DND-41 (cell line): ENCODE results near the gene CANT1.

ENCODE experiments used
- ATAC-seq: fragments of 200-7000 bp; cut with Tn5 transposase; 3 replicates; pipeline ENCODE4 v1.9.1; 2021; ENCODE audit warnings: low read depth; ENCODE audit not compliant: insufficient read depth
- DNase-seq: peaks from one replicate; pipeline ENCODE4 v3.0.0-alpha.2; 2020
- H2AFZ ChIP-seq: 2 replicates; pipeline ENCODE4 v1.6.0; 2012; ENCODE audit warnings: low read depth, low read length
- H3K27ac ChIP-seq: 2 replicates; pipeline ENCODE4 v1.5.1; 2012; ENCODE audit warnings: low read length, inconsistent platforms
- H3K27me3 ChIP-seq: fragments of 200-600 bp; sonication (generic); 2 replicates; pipeline ENCODE4 v1.6.0; 2012; ENCODE audit warnings: low read length, mild to moderate bottlenecking, inconsistent platforms; ENCODE audit not compliant: insufficient read depth, poor library complexity
- H3K36me3 ChIP-seq: 2 replicates; pipeline ENCODE4 v1.5.1; 2012; ENCODE audit warnings: low read length, inconsistent platforms; ENCODE audit not compliant: insufficient read depth
- H3K4me1 ChIP-seq: 2 replicates; pipeline ENCODE4 v1.5.1; 2012; ENCODE audit warnings: mild to moderate bottlenecking, low read length; ENCODE audit not compliant: insufficient read depth
- H3K4me2 ChIP-seq: 2 replicates; pipeline ENCODE4 v1.6.0; 2012; ENCODE audit warnings: mild to moderate bottlenecking, moderate library complexity, low read length, inconsistent platforms; ENCODE audit not compliant: insufficient read depth
- H3K4me3 ChIP-seq, 2 experiments: fragments of 200-600 bp in 1 of 2; shearing (Covaris generic) in 1 of 2; 2 replicates each; pipeline ENCODE4 v1.5.1; 2012 to 2016; ENCODE audit warnings: inconsistent platforms in 2 of 2, low read length in 2 of 2, mild to moderate bottlenecking in 2 of 2, low read depth in 1 of 2, moderate library complexity in 1 of 2
- H3K79me2 ChIP-seq: 2 replicates; pipeline ENCODE4 v1.6.0; 2012; ENCODE audit warnings: low read length, inconsistent platforms; ENCODE audit not compliant: insufficient read depth
- H3K9ac ChIP-seq: 2 replicates; pipeline ENCODE4 v1.6.0; 2012; ENCODE audit warnings: low read depth, mild to moderate bottlenecking, inconsistent platforms, low read length, moderate library complexity
- H3K9me3 ChIP-seq: 2 replicates; pipeline ENCODE4 v1.5.1; 2012; ENCODE audit warnings: low read length, moderate library complexity, mild to moderate bottlenecking, inconsistent platforms; ENCODE audit not compliant: insufficient read depth, severe bottlenecking
- H4K20me1 ChIP-seq: 2 replicates; pipeline ENCODE4 v1.6.0; 2012; ENCODE audit warnings: low read length; ENCODE audit not compliant: insufficient read depth
- EZH2 ChIP-seq: IDR thresholded peaks from 3 replicates; pipeline ENCODE4 v1.6.1; 2012; ENCODE audit warnings: borderline replicate concordance, low read depth, mild to moderate bottlenecking, moderate library complexity, low read length, inconsistent platforms; ENCODE audit not compliant: severe bottlenecking
- TF ChIP-seq, protein P1 (sequence below): IDR thresholded peaks from 2 replicates; pipeline ENCODE4 v1.5.1; 2012; ENCODE audit warnings: borderline replicate concordance, low read length, moderate library complexity, mild to moderate bottlenecking; ENCODE audit not compliant: poor library complexity, severe bottlenecking; ENCODE audit errors: extremely low read depth

The CANT1 gene

DNA sequence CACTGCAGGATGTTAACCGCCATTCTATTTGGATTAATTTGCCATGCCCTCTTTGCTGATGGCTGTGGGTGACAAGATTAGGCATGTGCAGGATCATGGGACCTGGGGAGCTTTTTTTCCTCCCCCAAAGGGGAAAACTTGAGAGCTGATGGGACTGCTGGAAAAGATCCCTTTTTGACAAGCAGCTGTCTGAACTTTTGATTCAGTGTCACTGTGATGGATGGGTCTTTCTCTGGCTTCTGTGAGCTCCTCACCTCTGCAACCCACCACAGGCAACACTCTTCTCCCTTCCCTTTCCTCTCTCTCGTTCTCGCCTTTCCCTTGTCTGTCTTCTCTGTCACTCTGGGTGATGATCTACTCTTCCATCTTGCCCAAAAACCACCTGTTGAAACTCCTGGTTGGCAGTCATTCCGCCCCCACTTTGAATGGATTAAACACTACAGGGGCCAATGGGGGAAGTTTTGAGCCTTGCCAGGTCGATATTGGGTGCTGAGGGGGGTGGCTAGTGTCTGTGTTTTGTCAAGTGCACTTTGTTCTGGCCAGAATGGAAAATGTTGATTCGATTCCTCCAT is 3.1 kb upstream of the CANT1 start:
- H3K4me3 ChIP-seq = no peak overlapping the region
- H3K4me2 ChIP-seq = no peak overlapping the region
- H3K36me3 ChIP-seq = peaks cover 10% of the 10 kb centered on the region
- H3K27me3 ChIP-seq = no peaks in the 10 kb centered on the region
- H3K9ac ChIP-seq = no peak overlapping the region
- H3K79me2 ChIP-seq = peaks cover 26% of the 10 kb centered on the region
- DNase-seq (no peak), ATAC-seq (no peak)
- peaks cover 18% of the 10 kb centered on the region for H3K9me3 ChIP-seq
- H4K20me1 ChIP-seq = peaks cover 17% of the 10 kb centered on the region
- no peak for TF ChIP-seq EZH2
- TF ChIP-seq, protein P1, sequence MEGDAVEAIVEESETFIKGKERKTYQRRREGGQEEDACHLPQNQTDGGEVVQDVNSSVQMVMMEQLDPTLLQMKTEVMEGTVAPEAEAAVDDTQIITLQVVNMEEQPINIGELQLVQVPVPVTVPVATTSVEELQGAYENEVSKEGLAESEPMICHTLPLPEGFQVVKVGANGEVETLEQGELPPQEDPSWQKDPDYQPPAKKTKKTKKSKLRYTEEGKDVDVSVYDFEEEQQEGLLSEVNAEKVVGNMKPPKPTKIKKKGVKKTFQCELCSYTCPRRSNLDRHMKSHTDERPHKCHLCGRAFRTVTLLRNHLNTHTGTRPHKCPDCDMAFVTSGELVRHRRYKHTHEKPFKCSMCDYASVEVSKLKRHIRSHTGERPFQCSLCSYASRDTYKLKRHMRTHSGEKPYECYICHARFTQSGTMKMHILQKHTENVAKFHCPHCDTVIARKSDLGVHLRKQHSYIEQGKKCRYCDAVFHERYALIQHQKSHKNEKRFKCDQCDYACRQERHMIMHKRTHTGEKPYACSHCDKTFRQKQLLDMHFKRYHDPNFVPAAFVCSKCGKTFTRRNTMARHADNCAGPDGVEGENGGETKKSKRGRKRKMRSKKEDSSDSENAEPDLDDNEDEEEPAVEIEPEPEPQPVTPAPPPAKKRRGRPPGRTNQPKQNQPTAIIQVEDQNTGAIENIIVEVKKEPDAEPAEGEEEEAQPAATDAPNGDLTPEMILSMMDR = no peak
- no peak overlapping the region for H3K27ac ChIP-seq
- no peak overlapping the region for H2AFZ ChIP-seq
- H3K4me1 ChIP-seq = peaks cover 22% of the 10 kb centered on the region

DNA sequence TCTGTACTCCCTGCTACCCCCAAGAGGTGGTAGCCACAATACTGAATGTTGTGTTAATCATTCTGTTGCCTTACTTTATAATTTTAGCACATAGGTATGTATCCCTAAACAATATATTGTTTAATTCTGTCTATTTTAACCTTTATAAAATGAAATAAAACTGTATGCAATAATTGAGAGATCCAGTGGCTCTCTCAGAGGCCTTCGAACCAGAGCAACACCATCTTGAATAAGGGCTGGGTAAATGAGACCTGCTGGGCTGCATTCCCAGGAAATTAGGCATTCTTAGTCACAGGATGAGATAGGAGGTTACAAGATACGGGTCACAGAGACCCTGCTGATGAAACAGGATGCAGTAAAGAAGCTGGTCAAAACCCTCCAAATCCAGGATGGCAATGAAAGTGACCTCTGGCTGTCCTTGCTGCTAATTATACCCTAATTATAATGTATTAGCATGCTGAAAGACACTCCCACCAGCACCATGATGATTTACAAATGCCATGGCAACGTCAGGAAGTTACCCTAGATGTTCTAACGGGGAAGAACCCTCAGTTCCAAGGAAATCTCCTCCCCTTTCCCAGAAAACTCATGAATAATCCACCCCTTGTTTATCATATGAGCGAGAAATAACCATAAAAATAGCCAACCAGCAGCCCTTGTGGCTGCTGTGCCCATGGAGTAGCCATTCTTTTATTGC is 2.0 kb upstream of the CANT1 start:
- peaks cover 36% of the 10 kb centered on the region for H3K79me2 ChIP-seq
- peaks cover 33% of the 10 kb centered on the region for H3K4me1 ChIP-seq
- no peak overlapping the region for H3K27ac ChIP-seq
- H3K9ac ChIP-seq = no peak overlapping the region
- no peak overlapping the region for H2AFZ ChIP-seq
- no peak overlapping the region for H3K4me3 ChIP-seq
- H4K20me1 ChIP-seq = peaks cover 25% of the 10 kb centered on the region
- TF ChIP-seq, protein P1 = no peak
- TF ChIP-seq EZH2 = no peak
- peaks cover 19% of the 10 kb centered on the region for H3K36me3 ChIP-seq
- no peak for ATAC-seq
- H3K4me2 ChIP-seq = no peak overlapping the region
- H3K9me3 ChIP-seq = peaks cover 18% of the 10 kb centered on the region
- no peak for DNase-seq
- no peaks in the 10 kb centered on the region for H3K27me3 ChIP-seq

DNA sequence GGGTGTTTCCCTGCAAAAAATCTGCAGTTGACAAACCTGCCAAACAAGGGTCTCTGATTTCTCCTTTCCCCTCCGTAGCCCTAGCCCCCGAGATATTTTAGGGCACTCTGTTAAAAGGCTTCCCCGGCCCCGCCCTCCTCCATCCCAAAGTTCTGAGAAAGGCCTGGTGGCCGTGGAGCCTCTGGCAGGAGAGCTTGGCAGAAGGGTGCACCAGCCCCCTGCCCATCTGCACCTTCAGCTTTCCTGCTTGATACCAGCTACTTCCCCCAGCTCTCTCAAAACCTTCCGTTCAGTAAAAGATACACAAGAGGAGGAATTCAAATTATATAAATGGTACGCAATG is 711 bp upstream of the CANT1 start:
- H3K9me3 ChIP-seq = peaks cover 16% of the 10 kb centered on the region
- H4K20me1 ChIP-seq = peaks cover 38% of the 10 kb centered on the region
- peak overlapping the region; percentile 99 to 100; a peak in 3 of 4 replicates for H3K4me3 ChIP-seq
- DNase-seq (no peak), ATAC-seq (no peak)
- peak overlapping the region; percentile 96 for H2AFZ ChIP-seq
- H3K27ac ChIP-seq = peak overlapping the region; percentile 95
- peak overlapping the region; percentile 97 for H3K9ac ChIP-seq
- peak overlapping the region; percentile 90 for H3K4me2 ChIP-seq
- H3K27me3 ChIP-seq = no peaks in the 10 kb centered on the region
- H3K4me1 ChIP-seq = peaks cover 45% of the 10 kb centered on the region
- peaks cover 19% of the 10 kb centered on the region for H3K36me3 ChIP-seq
- H3K79me2 ChIP-seq = peaks cover 49% of the 10 kb centered on the region
- TF ChIP-seq, protein P1 = no peak
